Esophagus muscularis mucosa (tissue), 4 donors: Measurements from ENCODE around the gene CATSPERE.
"Not testable (repeated sequence)": the region's sequence is repeated elsewhere in the genome, so short reads cannot be mapped to it uniquely, and the experiment has no call there.

Experiments
- EP300 ChIP-seq: sonication (generic); formaldehyde crosslinking; IDR thresholded peaks from one replicate; pipeline ENCODE4 v1.6.1; 2017; ENCODE audit warnings: antibody characterized with exemption
- POLR2A ChIP-seq: fragments of 450-650 bp; IDR thresholded peaks from one replicate; pipeline ENCODE4 v1.6.1; 2017; ENCODE audit warnings: antibody characterized with exemption, moderate library complexity, mild to moderate bottlenecking, low read depth
- POLR2AphosphoS5 ChIP-seq, 2 donors: sonication (generic); formaldehyde crosslinking; IDR thresholded peaks; one replicate each; pipeline ENCODE4 v1.6.1; 2017; ENCODE audit warnings: antibody characterized with exemption in 2 of 2
- TF ChIP-seq, protein P1 (sequence below), 3 experiments: fragments of 200-600 bp in 2 of 3; fragments of 450-650 bp in 1 of 3; sonication (generic) in 2 of 3; IDR thresholded peaks; one replicate each; pipeline ENCODE4 v1.5.1; 2017 to 2019; ENCODE audit warnings: antibody characterized with exemption in 3 of 3, mild to moderate bottlenecking in 2 of 3, moderate library complexity in 1 of 3

DNA sequence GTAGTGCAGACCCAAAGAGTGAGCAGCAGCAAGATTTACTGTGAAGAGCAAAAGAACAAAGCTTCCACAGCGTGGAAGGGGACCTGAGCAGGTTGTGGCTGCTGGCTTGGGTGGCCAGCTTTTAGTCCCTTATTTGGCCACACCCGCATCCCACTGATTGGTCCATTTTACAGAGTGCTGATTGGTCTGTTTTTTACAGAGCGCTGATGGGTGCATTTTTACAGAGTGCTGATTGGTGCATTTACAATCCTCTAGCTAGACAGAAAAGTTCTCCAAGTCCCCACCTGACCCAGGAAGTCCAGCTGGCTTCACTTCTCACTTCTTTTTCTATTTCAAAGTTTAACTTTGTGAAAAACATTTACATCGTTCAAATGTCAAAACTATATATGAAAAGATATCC is 221.0 kb downstream of the CATSPERE start:
- not testable (repeated sequence) for TF ChIP-seq POLR2A; POLR2AphosphoS5 (IDR thresholded peaks at IDR 0.05); EP300
- TF ChIP-seq, protein P1, sequence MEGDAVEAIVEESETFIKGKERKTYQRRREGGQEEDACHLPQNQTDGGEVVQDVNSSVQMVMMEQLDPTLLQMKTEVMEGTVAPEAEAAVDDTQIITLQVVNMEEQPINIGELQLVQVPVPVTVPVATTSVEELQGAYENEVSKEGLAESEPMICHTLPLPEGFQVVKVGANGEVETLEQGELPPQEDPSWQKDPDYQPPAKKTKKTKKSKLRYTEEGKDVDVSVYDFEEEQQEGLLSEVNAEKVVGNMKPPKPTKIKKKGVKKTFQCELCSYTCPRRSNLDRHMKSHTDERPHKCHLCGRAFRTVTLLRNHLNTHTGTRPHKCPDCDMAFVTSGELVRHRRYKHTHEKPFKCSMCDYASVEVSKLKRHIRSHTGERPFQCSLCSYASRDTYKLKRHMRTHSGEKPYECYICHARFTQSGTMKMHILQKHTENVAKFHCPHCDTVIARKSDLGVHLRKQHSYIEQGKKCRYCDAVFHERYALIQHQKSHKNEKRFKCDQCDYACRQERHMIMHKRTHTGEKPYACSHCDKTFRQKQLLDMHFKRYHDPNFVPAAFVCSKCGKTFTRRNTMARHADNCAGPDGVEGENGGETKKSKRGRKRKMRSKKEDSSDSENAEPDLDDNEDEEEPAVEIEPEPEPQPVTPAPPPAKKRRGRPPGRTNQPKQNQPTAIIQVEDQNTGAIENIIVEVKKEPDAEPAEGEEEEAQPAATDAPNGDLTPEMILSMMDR (IDR thresholded peaks at IDR 0.05) = not testable (repeated sequence)
